NCI-H446 treated with DMSO at 0.1 percent for 48 hours (cell line): ENCODE measurements around the gene TACC3.

Experiments used
- DNase-seq: peaks from one replicate; lab custom pipeline; 2025; lab: John Stamatoyannopoulos, UW

Gene TACC3

DNA sequence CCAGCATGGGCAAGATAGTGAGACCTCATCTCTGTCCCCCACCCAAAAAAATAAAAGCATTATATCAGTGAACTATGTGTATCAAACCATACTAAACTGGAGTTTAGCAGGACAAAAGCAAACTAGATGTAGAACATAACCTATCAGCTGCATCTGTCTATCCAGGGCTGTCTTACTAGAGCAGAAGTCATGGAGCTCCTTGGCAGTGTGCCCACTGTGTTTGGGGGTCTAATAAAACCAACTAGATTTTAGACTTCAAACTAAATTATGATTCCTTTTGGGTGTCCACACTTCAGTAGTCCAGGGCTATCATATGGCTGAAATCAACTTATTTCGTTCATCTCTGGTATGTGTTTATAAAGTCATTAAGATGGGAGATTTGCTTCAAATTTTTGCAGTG, 17.5 kb upstream of the TACC3 start:
- DNase-seq = no peak

DNA sequence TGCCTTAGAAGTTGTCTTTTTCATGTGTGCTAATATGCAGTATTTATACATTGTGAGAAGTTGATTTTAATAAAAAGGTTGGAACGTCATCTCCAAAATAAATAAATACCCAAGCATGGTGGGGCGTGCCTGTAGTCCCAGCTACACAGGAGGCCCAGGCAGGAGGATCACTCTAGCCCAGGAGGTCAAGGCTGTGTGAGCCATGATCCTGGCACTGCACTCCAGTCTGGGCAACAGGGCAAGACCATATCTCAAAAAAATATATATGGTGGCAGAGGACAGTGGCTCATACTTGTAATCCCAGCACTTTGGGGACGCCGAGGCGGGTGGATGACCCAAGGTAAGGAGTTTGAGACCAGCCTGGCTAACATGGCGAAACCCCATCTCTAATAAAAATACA, 15.6 kb upstream of the TACC3 start:
- no peak for DNase-seq

DNA sequence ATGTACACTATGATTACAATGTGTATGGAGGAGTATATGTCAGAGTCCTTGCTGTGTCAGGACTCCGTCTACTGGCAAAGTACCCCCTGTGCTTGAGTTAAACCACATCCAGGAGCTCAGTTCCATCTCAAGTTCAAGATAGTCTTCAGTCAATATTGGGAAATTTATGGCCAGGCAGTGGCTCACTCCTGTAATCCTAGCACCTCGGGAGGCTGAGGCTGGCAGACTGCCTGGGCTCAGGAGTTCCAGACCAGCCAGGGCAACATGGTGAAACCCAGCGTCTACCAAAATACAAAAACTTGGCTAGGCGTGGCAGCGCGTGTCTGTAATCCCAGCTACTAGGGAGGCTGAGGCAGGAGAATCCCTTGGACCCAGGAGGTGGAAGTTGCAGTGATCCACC, 15.0 kb upstream of the TACC3 start:
- DNase-seq = no peak

- no peak for DNase-seq
These were observed 12.7 kb upstream of the TACC3 start for GRCh38 chr4:1708581-1708980.

DNA sequence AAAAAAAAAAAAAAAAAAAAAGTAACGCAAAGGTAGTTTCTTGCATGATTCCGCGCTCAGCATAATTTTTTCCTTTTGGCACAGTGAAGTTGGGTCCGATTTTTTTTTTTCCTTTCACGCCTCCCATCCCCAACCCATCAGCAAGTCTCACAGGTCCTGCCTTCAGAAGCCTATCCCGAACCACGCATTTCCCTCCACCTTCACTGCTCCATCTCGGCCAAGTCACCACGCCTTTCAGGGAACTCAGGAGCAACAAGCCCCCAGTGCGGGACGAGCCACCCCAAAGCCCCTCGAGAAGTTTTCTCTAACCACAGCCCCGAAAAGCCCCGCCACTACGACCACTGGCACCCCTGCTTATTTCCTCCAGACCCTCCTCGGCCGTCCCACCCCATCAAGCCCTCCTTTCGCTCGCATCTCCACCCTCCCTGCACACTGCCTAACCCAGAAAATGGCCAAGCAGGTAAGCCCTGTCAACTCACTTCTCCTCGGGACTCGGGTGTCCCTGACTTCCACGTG, 10.2 kb upstream of the TACC3 start:
- DNase-seq = no peak

DNA sequence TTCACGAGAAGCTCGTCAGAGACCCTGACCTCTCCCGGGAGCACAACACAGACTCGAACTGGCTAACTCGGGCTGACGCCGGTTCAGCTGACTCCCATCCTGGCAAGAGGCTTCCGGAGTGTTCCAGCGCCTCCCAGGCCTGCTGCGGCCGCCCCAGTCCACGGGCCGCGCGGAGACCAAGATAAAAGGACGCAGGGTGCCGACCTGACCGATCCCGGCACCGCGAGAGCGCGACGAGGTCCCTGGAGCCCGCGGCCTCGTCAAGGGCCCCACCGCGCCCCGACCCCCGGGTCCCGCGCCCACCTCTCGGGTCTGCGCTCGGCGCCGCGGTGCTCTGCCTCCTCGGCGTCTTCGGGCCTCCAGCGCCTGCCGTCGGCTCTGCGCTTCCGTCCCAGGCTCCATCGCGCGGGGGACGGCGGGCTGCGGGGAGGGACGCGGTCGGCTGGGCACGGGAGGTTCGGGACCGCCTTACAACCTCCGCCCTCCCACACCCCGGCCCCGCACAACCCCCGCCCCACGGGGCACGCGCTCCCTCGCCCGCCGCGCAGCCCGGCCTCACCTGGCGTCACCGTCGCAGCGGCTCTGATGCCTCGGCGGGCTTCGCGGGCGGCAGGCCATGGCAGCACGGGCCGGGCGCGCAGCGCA, 9.6 kb upstream of the TACC3 start:
- no peak for DNase-seq

DNA sequence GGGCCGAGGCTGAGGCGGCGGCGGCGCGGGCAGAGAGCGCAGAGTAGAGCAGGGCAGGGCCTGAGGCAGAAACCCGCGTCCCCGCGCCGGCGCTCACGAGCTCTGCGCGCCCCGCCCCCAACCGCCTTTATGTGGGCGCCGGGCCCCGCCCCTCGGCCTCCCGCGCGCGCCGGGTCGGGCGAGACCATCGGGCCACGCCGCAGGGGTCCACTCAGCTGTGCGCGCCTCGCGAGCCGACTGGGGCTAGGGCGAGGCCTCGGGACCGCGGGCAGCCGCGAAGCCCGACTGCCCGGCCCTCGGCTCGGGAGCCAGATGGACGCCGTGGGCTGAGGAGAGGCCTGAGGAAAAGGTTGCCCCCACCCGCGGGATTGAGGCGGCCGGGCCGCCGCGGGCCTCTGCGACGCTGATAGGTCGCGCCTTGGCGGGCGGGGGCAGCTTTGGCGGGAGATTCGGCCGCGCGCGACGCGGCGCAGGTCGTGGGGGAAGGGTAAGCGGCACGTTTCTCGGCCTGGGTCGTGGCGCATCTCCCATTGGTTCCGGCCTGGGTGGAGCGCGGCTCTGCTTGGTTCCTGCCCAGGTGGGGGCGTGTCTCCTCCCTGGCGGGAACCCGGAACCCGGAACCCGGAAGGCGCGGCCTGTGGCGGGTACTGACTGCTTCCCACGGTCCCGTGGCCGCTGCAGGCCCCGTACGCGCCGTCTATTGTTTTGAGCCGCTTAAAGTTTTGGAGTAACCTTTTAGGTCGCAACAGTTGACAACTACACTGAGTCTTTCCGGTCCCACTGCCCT, 8.9 kb upstream of the TACC3 start, which contains the start of gene SLBP:
Gene SLBP, minus strand, starts transcription at position 104 of the 787 bp plus-strand sequence. CDS start 131 bp downstream, outside the sequence.
- DNase-seq = peak; percentile 80

DNA sequence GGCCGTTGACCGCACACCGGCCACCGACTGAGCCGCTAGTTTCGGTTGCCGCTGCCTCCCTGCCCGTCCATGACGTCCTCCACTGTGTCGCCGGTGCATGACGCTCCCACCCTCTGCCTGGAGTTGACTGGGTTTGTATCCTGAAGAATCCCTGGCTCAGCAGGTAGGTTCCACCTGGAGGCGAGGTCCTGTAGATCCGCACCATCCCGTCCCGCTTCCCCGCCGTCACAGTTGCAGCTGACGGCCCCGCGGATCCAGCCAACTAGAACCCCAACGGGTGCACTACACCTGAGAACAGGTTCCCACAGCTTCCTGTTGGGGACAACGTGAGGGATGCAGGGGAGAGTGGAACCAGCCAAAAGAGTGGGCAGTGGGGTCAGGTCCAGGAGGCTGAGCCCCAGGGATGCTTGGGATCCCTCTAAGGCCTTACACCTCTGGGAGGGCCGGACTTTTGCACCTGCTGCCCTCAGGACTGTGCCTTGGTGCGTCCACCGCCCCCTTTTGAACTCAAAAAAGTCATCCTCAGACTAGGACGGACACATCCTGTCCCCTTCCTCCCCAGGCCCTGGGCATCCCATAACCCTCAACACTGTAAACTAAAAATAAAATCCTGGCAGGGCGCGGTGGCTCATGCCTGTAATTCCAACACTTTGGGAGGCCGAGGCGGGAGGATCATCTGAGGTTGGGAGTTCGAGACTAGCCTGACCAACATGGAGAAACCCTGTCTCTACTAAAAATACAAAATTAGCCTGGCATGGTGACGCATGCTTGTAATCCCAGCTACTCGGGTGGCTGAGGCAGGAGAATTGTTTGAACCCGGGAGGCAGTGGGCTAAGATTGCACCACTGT, 8.1 kb upstream of the TACC3 start:
- no peak for DNase-seq

- DNase-seq = no peak
These were observed 6.9 kb upstream of the TACC3 start for GRCh38 chr4:1714303-1715001.

- DNase-seq = no peak
These were observed 6.1 kb upstream of the TACC3 start for GRCh38 chr4:1715002-1715758.

DNA sequence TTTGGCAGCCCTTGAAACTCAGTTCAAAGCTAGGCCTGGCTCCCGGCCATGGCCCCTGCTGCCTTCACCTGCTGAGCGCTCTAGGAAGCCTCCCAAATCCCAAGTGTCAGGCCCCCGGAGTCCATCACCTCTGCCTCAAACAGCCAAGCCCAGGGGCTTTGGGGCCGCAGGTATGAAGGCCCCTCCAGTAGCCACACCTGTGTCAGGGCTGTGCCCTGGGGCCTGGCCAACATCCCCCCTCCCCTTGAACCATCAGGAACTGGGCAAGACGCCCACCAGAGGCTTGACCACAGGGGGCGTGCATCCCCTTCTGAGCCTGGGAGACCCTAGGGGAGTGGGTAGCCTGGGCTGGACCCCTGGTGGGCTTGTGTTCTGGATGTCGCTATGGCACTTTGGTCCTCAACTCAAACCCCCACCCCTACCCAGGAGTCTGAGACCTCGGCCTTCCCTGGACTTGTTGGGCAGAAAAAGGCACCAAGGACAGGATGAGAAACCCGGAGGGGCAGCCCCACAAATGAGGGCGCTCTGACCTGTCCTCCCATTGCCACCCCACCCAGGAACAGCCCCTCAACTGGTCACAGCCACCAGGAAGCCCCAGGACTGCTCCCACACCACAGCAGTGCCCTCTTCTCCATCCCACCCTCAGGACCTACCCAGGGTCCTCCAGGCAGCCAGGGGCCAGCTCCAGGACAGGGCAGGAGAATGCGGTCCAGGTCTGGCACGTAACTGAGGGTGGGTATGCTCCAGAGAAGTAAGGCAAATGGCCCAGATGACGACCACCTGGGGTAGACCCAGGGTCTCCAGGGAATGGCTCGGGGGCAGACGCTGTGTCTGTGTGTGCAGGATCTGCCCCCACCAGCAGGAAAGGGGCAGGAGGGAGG, 5.0 kb upstream of the TACC3 start:
- no peak for DNase-seq

DNA sequence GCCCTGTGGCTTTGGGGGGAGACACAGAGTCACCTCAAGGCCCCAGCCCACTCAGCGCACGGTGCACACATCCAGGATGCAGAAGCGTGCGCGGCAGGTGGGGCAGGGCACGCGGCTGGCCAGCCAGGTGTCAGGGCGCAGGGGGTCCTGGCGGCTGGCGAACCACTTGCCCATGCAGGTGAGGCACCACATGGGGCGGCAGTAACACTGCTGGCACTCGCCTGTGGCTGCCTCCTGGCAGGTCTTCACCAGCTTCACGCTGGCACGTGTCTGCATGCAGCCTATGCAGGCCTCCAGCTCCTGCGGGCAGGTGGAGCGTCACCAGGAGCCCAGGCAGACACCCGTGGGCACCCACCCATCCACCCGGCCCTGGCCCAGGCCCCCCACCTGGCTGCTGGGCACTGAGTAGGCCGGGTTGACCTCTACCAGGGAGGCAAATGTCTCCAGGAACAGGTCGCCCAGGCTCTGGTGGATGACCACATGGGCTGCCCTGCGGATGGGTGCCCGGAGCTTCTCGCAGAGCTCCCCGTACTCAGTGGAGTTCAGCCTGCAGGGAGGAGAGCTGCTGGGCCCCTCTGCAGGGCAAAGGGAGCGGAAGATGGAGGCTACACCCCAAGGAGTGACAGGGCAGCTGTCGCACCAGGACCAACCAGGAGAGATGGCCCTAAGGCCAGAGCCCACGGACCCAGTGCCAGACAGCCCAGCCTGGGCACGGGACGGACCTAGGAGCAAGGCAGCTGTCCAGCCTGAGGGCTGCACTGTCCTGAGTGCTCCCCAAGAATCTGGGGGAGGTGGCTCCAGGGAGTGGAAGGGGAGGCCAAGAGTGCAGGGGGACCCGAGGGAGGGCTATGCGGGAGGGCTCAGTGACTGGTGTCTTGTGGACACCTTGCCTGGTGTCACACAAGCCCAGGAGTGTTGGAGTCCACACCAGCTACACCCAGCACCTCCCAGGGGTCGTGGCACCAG, 3.9 kb upstream of the TACC3 start:
- DNase-seq = no peak

DNA sequence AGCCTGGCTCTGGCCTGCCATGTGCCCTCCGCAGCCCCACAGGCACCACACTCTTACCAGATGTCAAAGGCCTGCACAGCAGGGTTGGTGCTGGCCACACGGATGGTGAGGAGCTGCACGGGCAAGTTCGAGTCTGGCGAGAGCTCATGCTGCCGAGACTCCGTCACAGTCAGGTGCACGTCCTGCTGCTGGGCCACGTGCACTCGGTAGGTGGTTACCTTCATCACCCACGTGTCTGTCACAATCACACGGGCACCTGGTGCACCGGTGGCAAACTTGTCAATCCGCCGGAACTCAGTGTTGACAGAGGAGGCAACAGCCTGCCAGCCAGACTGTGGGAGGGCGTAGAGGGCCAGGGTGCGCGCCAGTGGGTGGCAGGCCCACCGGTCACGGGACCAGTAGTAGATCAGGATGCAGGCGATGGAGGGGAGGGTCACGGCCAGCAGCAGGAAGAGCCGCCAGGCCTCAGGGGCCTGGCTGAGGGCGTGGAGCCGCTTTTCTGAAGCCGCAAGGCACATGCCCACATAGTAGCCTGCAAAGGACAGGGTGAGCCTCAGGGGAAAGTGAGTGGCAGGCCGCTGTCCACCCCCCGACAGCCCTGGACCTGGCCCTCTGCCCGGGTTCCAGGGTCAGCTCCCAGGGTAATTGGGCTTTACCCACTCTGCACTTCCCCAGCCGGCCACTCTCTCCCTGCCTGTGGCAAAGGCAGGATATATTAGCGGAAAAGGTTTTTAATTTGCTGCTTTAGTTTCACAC, 3.0 kb upstream of the TACC3 start:
- no peak for DNase-seq

GRCh38 chr4:1720163-1720983, 948 bp upstream of the TACC3 start:
- DNase-seq = no peak

GRCh38 chr4:1721666-1722550, 587 bp downstream of the TACC3 start:
- DNase-seq = no peak

DNA sequence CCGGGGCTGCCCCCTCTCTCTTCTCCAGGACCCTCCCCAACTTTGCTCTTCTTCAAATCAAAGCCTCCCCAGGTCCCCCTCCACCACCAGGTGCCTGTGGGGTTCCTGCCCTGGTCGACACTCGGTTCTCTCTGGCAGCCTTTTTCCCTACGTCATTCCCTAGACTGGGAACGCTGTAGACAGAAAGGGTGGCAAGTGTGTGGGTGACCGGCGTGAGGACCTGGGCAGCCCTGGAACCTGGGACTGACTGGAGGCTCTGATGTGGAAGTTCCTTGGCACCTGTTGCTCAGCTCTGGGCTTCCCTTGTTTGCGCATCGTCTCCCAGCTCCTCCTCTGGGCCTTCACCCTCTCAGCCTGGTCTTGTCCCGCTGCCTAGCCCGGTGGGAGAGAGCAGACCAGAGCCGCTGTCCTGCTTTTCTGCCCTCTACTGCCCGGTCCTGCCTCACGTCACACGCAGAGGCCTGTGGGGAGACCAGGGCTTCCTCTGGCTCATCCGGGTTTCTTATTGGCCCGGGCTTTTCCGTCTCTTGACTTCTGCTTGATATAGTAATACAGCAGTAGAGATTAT, 1.3 kb downstream of the TACC3 start:
- no peak for DNase-seq
